ENCODE results near the gene MED12L.

Gene MED12L

DNA sequence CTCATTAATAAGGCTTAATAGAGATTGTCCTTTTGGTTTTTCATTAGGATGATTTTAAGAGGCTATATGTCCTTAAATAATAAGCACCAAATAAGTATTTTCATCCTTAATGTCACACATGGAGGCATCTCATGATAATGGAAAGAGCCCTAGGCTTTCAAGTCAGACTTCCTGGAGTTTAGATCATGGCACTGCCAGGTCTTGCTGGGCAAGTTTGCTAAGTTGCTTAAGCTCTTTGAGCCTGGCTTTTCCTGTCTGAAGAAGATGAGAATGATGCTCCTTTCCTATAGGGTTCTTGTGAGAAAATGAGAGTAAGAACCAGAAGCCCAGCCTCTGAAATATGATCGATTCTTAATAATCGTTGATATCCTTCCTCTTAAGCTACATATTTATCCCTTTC lies 322.5 kb downstream of the MED12L start:
- in situ Hi-C loops (cut with MboI; ENCODE audit: low sequenced_read_pairs, unreplicated experiment), result no loop called here
- TF ChIP-seq, protein P1, sequence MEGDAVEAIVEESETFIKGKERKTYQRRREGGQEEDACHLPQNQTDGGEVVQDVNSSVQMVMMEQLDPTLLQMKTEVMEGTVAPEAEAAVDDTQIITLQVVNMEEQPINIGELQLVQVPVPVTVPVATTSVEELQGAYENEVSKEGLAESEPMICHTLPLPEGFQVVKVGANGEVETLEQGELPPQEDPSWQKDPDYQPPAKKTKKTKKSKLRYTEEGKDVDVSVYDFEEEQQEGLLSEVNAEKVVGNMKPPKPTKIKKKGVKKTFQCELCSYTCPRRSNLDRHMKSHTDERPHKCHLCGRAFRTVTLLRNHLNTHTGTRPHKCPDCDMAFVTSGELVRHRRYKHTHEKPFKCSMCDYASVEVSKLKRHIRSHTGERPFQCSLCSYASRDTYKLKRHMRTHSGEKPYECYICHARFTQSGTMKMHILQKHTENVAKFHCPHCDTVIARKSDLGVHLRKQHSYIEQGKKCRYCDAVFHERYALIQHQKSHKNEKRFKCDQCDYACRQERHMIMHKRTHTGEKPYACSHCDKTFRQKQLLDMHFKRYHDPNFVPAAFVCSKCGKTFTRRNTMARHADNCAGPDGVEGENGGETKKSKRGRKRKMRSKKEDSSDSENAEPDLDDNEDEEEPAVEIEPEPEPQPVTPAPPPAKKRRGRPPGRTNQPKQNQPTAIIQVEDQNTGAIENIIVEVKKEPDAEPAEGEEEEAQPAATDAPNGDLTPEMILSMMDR (IDR thresholded peaks at IDR 0.05; ENCODE audit: borderline replicate concordance, control extremely low read depth, extremely low read depth, insufficient read depth, missing control alignments), result no peak
- DNase-seq (ENCODE audit: low spot score), result no peak

DNA sequence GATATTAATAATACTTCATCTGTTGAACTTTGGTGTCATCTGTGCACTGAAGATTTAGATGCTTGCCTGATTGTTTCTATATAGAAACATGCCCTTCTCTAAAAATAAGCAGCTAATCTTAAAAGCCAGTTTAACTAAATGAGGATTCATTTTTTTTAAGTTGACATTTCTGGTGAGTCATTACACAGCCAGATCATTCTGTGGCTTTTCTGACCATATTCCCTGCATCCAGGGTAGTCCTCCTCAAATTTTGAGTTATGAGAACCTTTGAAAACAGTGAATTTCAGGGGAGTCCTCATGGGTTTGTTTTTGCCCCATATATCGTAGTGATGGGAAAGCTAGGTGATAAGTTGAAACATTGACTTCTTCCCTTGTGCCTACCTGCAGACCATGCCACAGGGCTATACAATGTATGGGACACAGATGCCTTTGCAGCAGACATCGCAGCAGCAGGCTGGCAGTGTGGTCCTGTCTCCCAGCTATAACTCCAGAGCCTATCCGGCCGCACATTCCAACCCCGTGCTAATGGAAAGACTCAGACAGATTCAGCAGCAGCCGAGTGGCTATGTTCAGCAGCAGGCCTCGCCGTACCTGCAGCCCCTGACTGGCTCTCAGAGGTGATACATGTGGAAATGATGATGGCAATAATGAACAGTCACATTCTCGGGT lies 325.6 kb downstream of the MED12L start:
- in situ Hi-C loops (cut with MboI; ENCODE audit: low sequenced_read_pairs, unreplicated experiment), result no loop called here
- TF ChIP-seq, protein P1 (IDR thresholded peaks at IDR 0.05; ENCODE audit: borderline replicate concordance, control extremely low read depth, extremely low read depth, insufficient read depth, missing control alignments), result no peak
- DNase-seq (ENCODE audit: low spot score), result no peak

DNA sequence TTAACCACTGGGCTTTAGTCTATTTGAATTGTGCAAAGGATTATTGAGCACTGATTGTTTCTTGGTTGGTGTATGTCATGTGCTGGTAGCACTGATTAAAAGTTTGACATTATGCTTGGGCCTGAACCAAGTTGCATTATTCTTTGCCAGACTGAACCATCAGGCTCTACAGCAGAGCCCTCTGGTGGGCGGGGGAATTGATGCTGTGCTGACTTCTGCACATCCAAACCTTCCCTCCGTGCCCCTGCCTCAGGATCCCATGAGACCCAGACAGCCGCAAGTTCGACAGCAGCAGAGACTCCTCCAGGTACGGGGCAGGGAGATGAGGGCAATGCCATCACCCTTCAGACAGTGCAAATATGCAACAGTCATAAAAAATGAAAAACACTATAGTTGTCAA lies 327.5 kb downstream of the MED12L start:
- TF ChIP-seq, protein P1 (IDR thresholded peaks at IDR 0.05; ENCODE audit: borderline replicate concordance, control extremely low read depth, extremely low read depth, insufficient read depth, missing control alignments), result no peak
- DNase-seq (ENCODE audit: low spot score), result no peak
- in situ Hi-C loops (cut with MboI; ENCODE audit: low sequenced_read_pairs, unreplicated experiment), result no loop called here

DNA sequence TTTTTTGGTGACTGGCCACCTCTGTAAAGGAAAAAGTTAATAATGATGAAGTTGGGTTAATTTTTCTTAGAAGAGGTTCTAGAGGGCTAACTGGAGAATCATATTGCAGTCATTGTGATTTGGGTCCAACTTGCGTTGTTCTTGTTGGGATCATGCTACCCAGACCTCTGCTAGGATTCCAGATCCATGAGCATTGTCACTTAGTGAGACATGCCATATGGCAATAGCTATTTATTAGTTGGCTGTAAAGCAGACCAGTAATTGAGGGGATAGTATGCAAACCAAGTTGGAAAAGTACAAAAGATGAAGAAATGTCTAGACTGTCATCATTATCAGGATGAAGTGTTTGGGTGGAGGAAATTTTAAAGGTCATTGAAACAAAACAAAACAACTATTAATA lies 329.8 kb downstream of the MED12L start:
- in situ Hi-C loops (cut with MboI; ENCODE audit: low sequenced_read_pairs, unreplicated experiment), result no loop called here
- no peak for DNase-seq (ENCODE audit: low spot score)

DNA sequence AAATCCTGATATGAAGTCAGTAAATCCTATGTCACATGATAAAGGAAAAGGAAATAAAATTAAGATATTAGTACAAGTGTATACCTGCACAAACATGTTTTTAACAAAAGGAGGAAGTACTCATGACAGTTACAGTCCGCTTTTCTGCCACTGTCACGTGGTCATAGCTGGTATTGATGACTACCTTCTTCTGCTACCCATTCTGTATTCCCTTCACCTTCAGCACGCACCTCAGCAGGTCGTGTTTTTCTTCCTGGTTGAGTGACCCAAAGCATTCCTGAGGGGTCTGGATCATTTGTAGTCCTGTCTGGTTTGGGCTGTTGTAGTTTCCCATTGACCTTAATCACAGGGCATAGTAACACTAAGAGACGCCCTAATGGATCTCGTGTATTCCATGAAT lies 334.3 kb downstream of the MED12L start:
- no peak for DNase-seq (ENCODE audit: low spot score)
- TF ChIP-seq, protein P1 (IDR thresholded peaks at IDR 0.05; ENCODE audit: borderline replicate concordance, control extremely low read depth, extremely low read depth, insufficient read depth, missing control alignments), result no peak
- in situ Hi-C loops (cut with MboI; ENCODE audit: low sequenced_read_pairs, unreplicated experiment), result no loop called here

More for the DNA sequence above, 329.8 kb downstream of the MED12L start:
- TF ChIP-seq, protein P1 (IDR thresholded peaks at IDR 0.05; ENCODE audit: borderline replicate concordance, control extremely low read depth, extremely low read depth, insufficient read depth, missing control alignments), result no peak

DNA sequence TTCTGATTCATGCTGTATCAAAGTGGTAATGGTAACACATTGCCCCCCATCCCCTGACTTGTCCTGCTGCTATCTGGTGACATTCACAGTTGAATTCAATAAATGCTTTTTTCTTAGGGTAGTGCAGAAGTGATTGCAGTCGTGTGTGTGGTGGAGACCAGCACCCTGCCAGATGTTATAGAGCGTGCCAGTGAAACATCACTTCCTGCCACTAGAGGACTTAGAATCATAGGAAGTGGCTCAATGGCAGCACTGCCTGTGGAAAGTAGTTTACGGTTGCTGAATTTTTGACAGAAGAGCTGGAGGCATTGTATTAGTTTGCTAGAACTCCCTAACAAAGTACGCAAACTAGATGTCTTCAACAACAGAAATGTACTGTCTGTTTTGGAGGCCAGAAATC lies 336.5 kb downstream of the MED12L start:
- TF ChIP-seq, protein P1 (IDR thresholded peaks at IDR 0.05; ENCODE audit: borderline replicate concordance, control extremely low read depth, extremely low read depth, insufficient read depth, missing control alignments), result no peak

More for the DNA sequence above, 336.5 kb downstream of the MED12L start:
- in situ Hi-C loops (cut with MboI; ENCODE audit: low sequenced_read_pairs, unreplicated experiment), result no loop called here
- no peak for DNase-seq (ENCODE audit: low spot score)
